Caco-2 (cell line): ENCODE data around the gene BPGM. TPM values are rescaled to one million over a fixed set of nuclear protein-coding genes. Genes with fewer than 3 reads are reported as not detected.

Source experiments
- BruUV-seq: library from RNA; stranded (reverse); fragments of 400-500 nt; replicated peaks from 2 replicates; lab custom pipeline; 2021; lab: Mats Ljungman, UMichigan
- CTCF ChIA-PET: fragments of 300-600 bp; sonication (Branson Sonifier 250); formaldehyde crosslinking; loops from one replicate; lab custom pipeline; 2022; ENCODE audit warnings: antibody characterized with exemption; lab: Charles Lee
- POLR2A ChIA-PET: fragments of 300-600 bp; sonication (Branson Sonifier 250); formaldehyde crosslinking; loops from one replicate; lab custom pipeline; 2022; ENCODE audit warnings: antibody characterized with exemption; lab: Charles Lee
- DNase-seq, 2 experiments: peaks; one replicate each; pipeline versions ENCODE4 v3.0.0 to v3.0.0-alpha.2; 2020 to 2022
- H3K27me3 ChIP-seq: replicated peaks from 2 replicates; pipeline ENCODE4 v1.6.0; 2011; ENCODE audit warnings: low read length; ENCODE audit not compliant: control insufficient read depth, insufficient read depth
- H3K36me3 ChIP-seq: 2 replicates; pipeline ENCODE4 v1.5.1; 2011; ENCODE audit warnings: low read length; ENCODE audit not compliant: control insufficient read depth, insufficient read depth
- H3K4me1 ChIP-seq: fragments of 250-450 bp; sonication (Bioruptor Pico); 2 replicates; pipeline ENCODE4 v1.5.1; 2020; ENCODE audit warnings: mild to moderate bottlenecking
- H3K4me3 ChIP-seq: 2 replicates; pipeline ENCODE4 v1.5.1; 2011; ENCODE audit warnings: low read depth, mild to moderate bottlenecking, control low read depth, low read length
- H3K9me3 ChIP-seq: fragments of 250-450 bp; sonication (Bioruptor Pico); 2 replicates; pipeline ENCODE4 v1.5.1; 2020; ENCODE audit warnings: mild to moderate bottlenecking, moderate library complexity
- H3K27ac Mint-ChIP-seq: one replicate; pipeline ENCODE4 v1.8.0; 2022; ENCODE audit warnings: mixed read lengths; ENCODE audit not compliant: unreplicated experiment
- H3K27me3 Mint-ChIP-seq: one replicate; pipeline ENCODE4 v1.8.0; 2022; ENCODE audit warnings: mixed read lengths; ENCODE audit not compliant: insufficient read depth, unreplicated experiment
- H3K36me3 Mint-ChIP-seq: one replicate; pipeline ENCODE4 v1.8.0; 2022; ENCODE audit warnings: mild to moderate bottlenecking, mixed read lengths; ENCODE audit not compliant: insufficient read depth, unreplicated experiment
- H3K4me1 Mint-ChIP-seq: one replicate; pipeline ENCODE4 v1.8.0; 2022; ENCODE audit warnings: low read depth, mixed read lengths; ENCODE audit not compliant: unreplicated experiment
- H3K4me3 Mint-ChIP-seq: one replicate; pipeline ENCODE4 v1.8.0; 2022; ENCODE audit warnings: mild to moderate bottlenecking, moderate library complexity, mixed read lengths; ENCODE audit not compliant: unreplicated experiment
- H3K9me3 Mint-ChIP-seq: one replicate; pipeline ENCODE4 v1.8.0; 2022; ENCODE audit warnings: mixed read lengths; ENCODE audit not compliant: unreplicated experiment
- CTCF ChIP-seq, 2 experiments: fragments of 200-600 bp in 1 of 2; IDR thresholded peaks; 1 replicate in 1 of 2; 2 replicates in 1 of 2; pipeline versions ENCODE4 v1.5.1 to v1.8.0; 2011 to 2022; ENCODE audit warnings: antibody characterized with exemption in 1 of 2, control low read depth in 1 of 2, inconsistent platforms in 1 of 2, low read depth in 1 of 2, low read length in 1 of 2, mild to moderate bottlenecking in 1 of 2, moderate library complexity in 1 of 2; ENCODE audit not compliant: insufficient read depth in 1 of 2, severe bottlenecking in 1 of 2, unreplicated experiment in 1 of 2
- intact Hi-C: fragments of 100-400 bp; cut with micrococcal nuclease; formaldehyde crosslinking; loops from one replicate; pipeline ENCODE4 v1.10.0; 2022; ENCODE audit not compliant: unreplicated experiment
- total RNA-seq: library from RNA; stranded (reverse); gene quantifications from 2 replicates; pipeline ENCODE4 v1.2.3, GENCODE V29; 2022

Gene BPGM
- total RNA-seq, 1 experiment from 2014 or later, result 8.1 TPM

DNA sequence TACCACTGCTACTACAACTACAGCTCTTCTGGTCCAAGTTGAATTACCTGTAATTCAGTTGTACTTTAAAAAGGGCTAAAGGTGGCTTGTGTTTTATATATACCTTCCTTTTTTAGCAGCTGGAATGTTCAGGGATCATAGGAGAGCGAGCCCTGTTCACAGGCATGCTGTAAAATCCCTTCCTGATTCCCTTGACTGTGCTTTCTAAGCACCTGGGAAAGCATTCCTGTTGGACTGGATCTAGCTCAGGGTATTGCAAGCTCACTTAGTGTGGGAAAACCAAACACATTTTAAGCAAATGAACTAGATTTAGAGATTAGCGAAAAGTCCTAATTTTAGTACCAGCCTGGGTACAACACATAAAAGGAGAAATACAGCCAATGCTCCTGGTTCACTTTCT is 31.5 kb downstream of the BPGM start:
- Histone ChIP-seq H3K27me3 (no peaks in the 10 kb centered on the region), H3K36me3 (no peaks in the 10 kb centered on the region), H3K4me3 (no peak overlapping the region), H3K4me1 (0 out of 2 replicates have a peak, but pooled peaks cover 3% of the 10 kb centered on the region), H3K9me3 (no peaks in the 10 kb centered on the region)
- peaks cover 11% of the 10 kb centered on the region for H3K4me1 Mint-ChIP-seq
- BruUV-seq, result no TSS peak
- no peaks in the 10 kb centered on the region for H3K27me3 Mint-ChIP-seq
- no peaks in the 10 kb centered on the region for H3K36me3 Mint-ChIP-seq
- no peak overlapping the region for H3K4me3 Mint-ChIP-seq
- no peak for TF ChIP-seq CTCF (IDR thresholded peaks at IDR 0.05; ENCODE audit: insufficient read depth in 1 of 2, low read depth in 1 of 2, low read length in 1 of 2, severe bottlenecking in 1 of 2, unreplicated experiment in 1 of 2)
- CTCF ChIA-PET, result no interaction called here
- intact Hi-C loops, result no loop called here
- no peaks in the 10 kb centered on the region for H3K9me3 Mint-ChIP-seq
- POLR2A ChIA-PET, result no interaction called here
- no peak overlapping the region for H3K27ac Mint-ChIP-seq
- no peak for DNase-seq

DNA sequence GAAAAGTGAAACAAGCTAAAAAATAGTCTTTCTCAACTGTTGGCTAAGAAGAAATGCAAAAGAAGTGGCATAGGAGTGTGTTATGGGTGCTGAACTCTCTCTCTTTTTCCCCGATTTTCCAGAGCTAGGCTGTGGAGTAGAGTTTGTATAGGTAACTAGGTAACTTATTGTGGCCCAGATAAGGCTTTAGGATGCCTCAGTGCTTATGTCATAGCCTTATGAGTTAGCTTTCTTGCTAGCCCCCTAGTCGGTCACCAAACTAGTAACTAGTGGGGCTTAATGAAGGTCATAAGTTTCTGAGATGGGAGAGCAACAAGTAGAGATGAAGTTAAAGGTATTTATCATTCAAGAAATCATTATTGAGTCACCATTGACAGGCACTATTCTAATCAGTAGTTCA is 32.4 kb downstream of the BPGM start:
- H3K9me3 Mint-ChIP-seq, result no peaks in the 10 kb centered on the region
- Histone ChIP-seq H3K36me3 (no peaks in the 10 kb centered on the region), H3K4me3 (no peak overlapping the region), H3K27me3 (no peaks in the 10 kb centered on the region), H3K9me3 (no peaks in the 10 kb centered on the region), H3K4me1 (0 out of 2 replicates have a peak, but pooled peaks cover 3% of the 10 kb centered on the region)
- no peak for DNase-seq
- BruUV-seq, result no TSS peak
- no peaks in the 10 kb centered on the region for H3K36me3 Mint-ChIP-seq
- CTCF ChIA-PET, result interaction anchor here (0.6 kb wide), 1 partner anchor 1857 kb away, joined by 7 read pairs; no protein-coding TSS in a partner anchor
- POLR2A ChIA-PET, result no interaction called here
- intact Hi-C loops, result no loop called here
- no peak overlapping the region for H3K4me3 Mint-ChIP-seq
- no peak for TF ChIP-seq CTCF (IDR thresholded peaks at IDR 0.05; ENCODE audit: insufficient read depth in 1 of 2, low read depth in 1 of 2, low read length in 1 of 2, severe bottlenecking in 1 of 2, unreplicated experiment in 1 of 2)
- no peaks in the 10 kb centered on the region for H3K27me3 Mint-ChIP-seq
- peaks cover 11% of the 10 kb centered on the region for H3K4me1 Mint-ChIP-seq
- H3K27ac Mint-ChIP-seq, result no peak overlapping the region

DNA sequence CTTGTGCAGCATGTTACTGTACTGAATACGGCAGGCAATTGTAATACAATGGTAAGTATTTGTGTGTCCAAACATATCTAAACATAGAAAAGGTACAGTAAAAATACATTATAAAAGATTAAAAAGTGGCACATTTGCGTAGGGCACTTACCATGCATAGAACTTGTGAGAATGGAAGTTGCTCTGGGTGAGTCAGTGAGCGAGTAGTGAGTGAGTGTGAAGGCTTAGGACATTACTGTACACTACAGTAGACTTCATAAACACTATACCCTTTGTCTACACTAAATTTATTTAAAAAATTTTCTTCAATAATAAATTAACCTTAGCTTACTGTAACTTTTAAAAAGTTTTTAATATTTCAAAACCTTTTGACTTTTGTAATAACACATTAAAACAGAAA is 37.5 kb downstream of the BPGM start:
- BruUV-seq, result no TSS peak
- no peaks in the 10 kb centered on the region for H3K9me3 Mint-ChIP-seq
- no peak overlapping the region for H3K27ac Mint-ChIP-seq
- no peaks in the 10 kb centered on the region for H3K36me3 Mint-ChIP-seq
- peaks cover 17% of the 10 kb centered on the region for H3K4me1 Mint-ChIP-seq
- no peak overlapping the region for H3K4me3 Mint-ChIP-seq
- Histone ChIP-seq H3K4me3 (no peak overlapping the region), H3K4me1 (0 out of 2 replicates have a peak, but pooled peaks cover 6% of the 10 kb centered on the region), H3K27me3 (no peaks in the 10 kb centered on the region), H3K9me3 (no peaks in the 10 kb centered on the region), H3K36me3 (no peaks in the 10 kb centered on the region)
- no peak for TF ChIP-seq CTCF (IDR thresholded peaks at IDR 0.05; ENCODE audit: insufficient read depth in 1 of 2, low read depth in 1 of 2, low read length in 1 of 2, severe bottlenecking in 1 of 2, unreplicated experiment in 1 of 2)
- intact Hi-C loops, result loop anchor here (10.0 kb wide), 2 partner anchors 591 to 651 kb away; no protein-coding TSS in a partner anchor
- ChIA-PET POLR2A (no interaction called here), CTCF (interaction anchor here (0.5 to 0.8 kb wide), 2 partner anchors 51 to 282 kb away, joined by 3 to 4 read pairs; no protein-coding TSS in a partner anchor)
- DNase-seq, result no peak
- no peaks in the 10 kb centered on the region for H3K27me3 Mint-ChIP-seq
